Measurements from ENCODE around the gene GMPPA.

DNA sequence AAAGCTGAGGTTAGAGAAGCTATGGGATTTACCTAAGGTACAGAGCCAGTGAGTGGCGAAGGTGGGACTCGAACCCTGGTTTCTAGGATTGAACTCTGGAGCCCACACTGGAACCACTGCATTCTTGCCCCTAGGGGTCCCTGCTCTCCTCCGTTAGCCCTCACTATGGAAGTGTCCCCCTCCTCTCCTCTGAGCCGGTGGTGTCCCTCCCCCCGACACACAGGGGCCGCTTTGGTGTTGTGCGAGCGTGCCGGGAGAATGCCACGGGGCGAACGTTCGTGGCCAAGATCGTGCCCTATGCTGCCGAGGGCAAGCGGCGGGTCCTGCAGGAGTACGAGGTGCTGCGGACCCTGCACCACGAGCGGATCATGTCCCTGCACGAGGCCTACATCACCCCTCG is 8.5 kb upstream of the GMPPA start:
- TF ChIP-seq CTCF (IDR thresholded peaks at IDR 0.05) (no peak), POLR2A (IDR thresholded peaks at IDR 0.05) (no peak)
